T-helper 9 cell (primary cell): ENCODE measurements around the gene RTL10.
A peak's percentile ranks its signal among the peaks of the same experiment; 100 is the strongest.

ENCODE experiments used
- DNase-seq: peaks from one replicate; pipeline ENCODE4 v3.0.0-alpha.2; 2020

The RTL10 gene

GRCh38 chr22:19859861-19860510 is 5.3 kb upstream of the RTL10 start:
- no peak for DNase-seq

- DNase-seq: no peak
Measured at GRCh38 chr22:19857382-19857781, 2.7 kb upstream of the RTL10 start.

- peak; percentile 36 for DNase-seq
Measured at GRCh38 chr22:19855504-19856409, 1.1 kb upstream of the RTL10 start.

- no peak for DNase-seq
Measured at GRCh38 chr22:19853879-19854777, 546 bp downstream of the RTL10 start.

GRCh38 chr22:19853058-19853878 is 1.4 kb downstream of the RTL10 start:
- no peak for DNase-seq

GRCh38 chr22:19852177-19852781 is 2.4 kb downstream of the RTL10 start:
- no peak for DNase-seq

- no peak for DNase-seq
Measured at GRCh38 chr22:19851291-19852176, 3.1 kb downstream of the RTL10 start.

- DNase-seq: no peak
Measured at GRCh38 chr22:19850763-19851109, 3.9 kb downstream of the RTL10 start.

GRCh38 chr22:19849835-19850762 is 4.6 kb downstream of the RTL10 start:
- DNase-seq: no peak

GRCh38 chr22:19848298-19849224 is 6.1 kb downstream of the RTL10 start:
- no peak for DNase-seq

GRCh38 chr22:19847345-19847632 is 7.4 kb downstream of the RTL10 start:
- DNase-seq: no peak

GRCh38 chr22:19846620-19847344 is 7.9 kb downstream of the RTL10 start:
- no peak for DNase-seq

- DNase-seq: no peak
Measured at GRCh38 chr22:19845054-19845722, 9.5 kb downstream of the RTL10 start.

GRCh38 chr22:19844377-19845053 is 10.2 kb downstream of the RTL10 start:
- DNase-seq: no peak

- DNase-seq: no peak
Measured at GRCh38 chr22:19843857-19844376, 10.8 kb downstream of the RTL10 start.

- no peak for DNase-seq
Measured at GRCh38 chr22:19843107-19843856, 11.4 kb downstream of the RTL10 start.
